H9 (cell line): ENCODE data around the gene TMEM51. TPM values are rescaled to one million over a fixed set of nuclear protein-coding genes. Genes with fewer than 3 reads are reported as not detected.

ENCODE experiments used
- DNase-seq: peaks from one replicate; pipeline ENCODE4 v3.0.0-alpha.2; 2017
- H2AFZ ChIP-seq: one replicate; pipeline ENCODE4 v1.6.1; 2013; ENCODE audit warnings: mild to moderate bottlenecking, low read length, control low read depth, moderate library complexity
- H2AK5ac ChIP-seq: 2 replicates; pipeline ENCODE4 v1.6.1; 2013; ENCODE audit warnings: low read length, control low read depth, mixed read lengths; ENCODE audit not compliant: insufficient read length
- H2BK120ac ChIP-seq: one replicate; pipeline ENCODE4 v1.6.1; 2013; ENCODE audit warnings: low read depth, mild to moderate bottlenecking, low read length, control low read depth, inconsistent platforms; ENCODE audit not compliant: poor library complexity, severe bottlenecking
- H2BK12ac ChIP-seq: 2 replicates; pipeline ENCODE4 v1.6.1; 2013; ENCODE audit warnings: low read length, control low read depth, mixed read lengths, low read depth; ENCODE audit not compliant: insufficient read length
- H2BK15ac ChIP-seq: 2 replicates; pipeline ENCODE4 v1.6.1; 2013; ENCODE audit warnings: low read depth, low read length, control low read depth
- H2BK20ac ChIP-seq: one replicate; pipeline ENCODE4 v1.6.1; 2013; ENCODE audit warnings: low read depth, mild to moderate bottlenecking, low read length, control low read depth, inconsistent platforms; ENCODE audit not compliant: poor library complexity, severe bottlenecking
- H2BK5ac ChIP-seq: 2 replicates; pipeline ENCODE4 v1.6.1; 2013; ENCODE audit warnings: low read length, control low read depth, mixed read lengths; ENCODE audit not compliant: insufficient read length
- H3K14ac ChIP-seq: 2 replicates; pipeline ENCODE4 v1.6.1; 2013; ENCODE audit warnings: low read length, control low read depth; ENCODE audit not compliant: insufficient read depth
- H3K18ac ChIP-seq: 2 replicates; pipeline ENCODE4 v1.6.1; 2013; ENCODE audit warnings: low read depth, mild to moderate bottlenecking, mixed read lengths, low read length, control low read depth; ENCODE audit not compliant: insufficient read length
- H3K23ac ChIP-seq: 2 replicates; pipeline ENCODE4 v1.6.1; 2013; ENCODE audit warnings: low read length, control low read depth, mixed read lengths, low read depth; ENCODE audit not compliant: insufficient read length
- H3K23me2 ChIP-seq: 2 replicates; pipeline ENCODE4 v1.6.1; 2013; ENCODE audit warnings: low read depth, mild to moderate bottlenecking, mixed read lengths, low read length, control low read depth; ENCODE audit not compliant: insufficient read length, poor library complexity, severe bottlenecking
- H3K27ac ChIP-seq: 2 replicates; pipeline ENCODE4 v1.5.1; 2013; ENCODE audit warnings: low read length, control low read depth, mixed read lengths, low read depth; ENCODE audit not compliant: insufficient read length
- H3K27me3 ChIP-seq: 2 replicates; pipeline ENCODE4 v1.6.1; 2013; ENCODE audit warnings: low read length, control low read depth, inconsistent platforms; ENCODE audit not compliant: insufficient read depth
- H3K4ac ChIP-seq: 2 replicates; pipeline ENCODE4 v1.6.1; 2013; ENCODE audit warnings: low read depth, mild to moderate bottlenecking, control low read depth, inconsistent platforms, low read length, moderate library complexity
- H3K4me1 ChIP-seq: 2 replicates; pipeline ENCODE4 v1.6.1; 2013; ENCODE audit warnings: low read length, control low read depth, inconsistent platforms; ENCODE audit not compliant: insufficient read depth
- H3K4me2 ChIP-seq: 2 replicates; pipeline ENCODE4 v1.6.1; 2013; ENCODE audit warnings: low read length, control low read depth, mixed read lengths; ENCODE audit not compliant: insufficient read length, insufficient read depth
- H3K56ac ChIP-seq: 2 replicates; pipeline ENCODE4 v1.6.1; 2013; ENCODE audit warnings: low read depth, mild to moderate bottlenecking, mixed read lengths, low read length, control low read depth; ENCODE audit not compliant: insufficient read length
- H3K79me1 ChIP-seq: 2 replicates; pipeline ENCODE4 v1.6.1; 2013; ENCODE audit warnings: low read depth, mild to moderate bottlenecking, moderate library complexity, low read length, control low read depth, inconsistent platforms; ENCODE audit not compliant: insufficient read depth, poor library complexity, severe bottlenecking
- H3K79me2 ChIP-seq: 2 replicates; pipeline ENCODE4 v1.6.1; 2013; ENCODE audit warnings: low read length, control low read depth, inconsistent platforms; ENCODE audit not compliant: insufficient read depth
- H3K9ac ChIP-seq: 2 replicates; pipeline ENCODE4 v1.6.1; 2013; ENCODE audit warnings: low read length, control low read depth, mixed read lengths; ENCODE audit not compliant: insufficient read length; ENCODE audit errors: extremely low read depth
- H3K9me3 ChIP-seq: one replicate; pipeline ENCODE4 v1.6.1; 2013; ENCODE audit warnings: low read depth, low read length, inconsistent platforms; ENCODE audit not compliant: control insufficient read depth
- H3T11ph ChIP-seq: one replicate; pipeline ENCODE4 v1.6.1; 2013; ENCODE audit warnings: mild to moderate bottlenecking, low read length, control low read depth, inconsistent platforms
- H4K20me1 ChIP-seq: one replicate; pipeline ENCODE4 v1.6.1; 2013; ENCODE audit not compliant: control insufficient read depth, insufficient read length, insufficient read depth
- H4K5ac ChIP-seq: 2 replicates; pipeline ENCODE4 v1.6.1; 2013; ENCODE audit warnings: low read depth, mild to moderate bottlenecking, mixed read lengths, low read length, control low read depth; ENCODE audit not compliant: insufficient read length
- H4K8ac ChIP-seq: replicated peaks from 2 replicates; pipeline ENCODE4 v1.6.1; 2013; ENCODE audit warnings: low read length, control low read depth, mixed read lengths, low read depth; ENCODE audit not compliant: insufficient read length
- H4K91ac ChIP-seq: 2 replicates; pipeline ENCODE4 v1.6.1; 2013; ENCODE audit warnings: low read depth, mild to moderate bottlenecking, moderate library complexity, mixed read lengths, low read length, control low read depth; ENCODE audit not compliant: insufficient read length
- H3K27ac Mint-ChIP-seq, 3 experiments: 2 replicates in 2 of 3; 3 replicates in 1 of 3; pipeline ENCODE4 v1.8.0; 2020 to 2021; ENCODE audit warnings: mixed read lengths in 3 of 3, mild to moderate bottlenecking in 1 of 3, moderate library complexity in 1 of 3
- H3K27me3 Mint-ChIP-seq: 2 replicates; pipeline ENCODE4 v1.8.0; 2021; ENCODE audit warnings: low read depth, mild to moderate bottlenecking, moderate library complexity, mixed read lengths
- H3K36me3 Mint-ChIP-seq, 3 experiments: 2 replicates in 2 of 3; 3 replicates in 1 of 3; pipeline ENCODE4 v1.8.0; 2020 to 2021; ENCODE audit warnings: low read depth in 3 of 3, mixed read lengths in 3 of 3; ENCODE audit not compliant: insufficient read depth in 1 of 3
- H3K4me1 Mint-ChIP-seq, 2 experiments: 2 replicates each; pipeline ENCODE4 v1.8.0; 2020; ENCODE audit warnings: mixed read lengths in 2 of 2
- H3K4me3 Mint-ChIP-seq, 2 experiments: 2 replicates in 1 of 2; 3 replicates in 1 of 2; pipeline ENCODE4 v1.8.0; 2020 to 2021; ENCODE audit warnings: mild to moderate bottlenecking in 2 of 2, mixed read lengths in 2 of 2, moderate library complexity in 1 of 2
- H3K9me3 Mint-ChIP-seq, 2 experiments: 2 replicates in 1 of 2; 3 replicates in 1 of 2; pipeline ENCODE4 v1.8.0; 2020; ENCODE audit warnings: mild to moderate bottlenecking in 2 of 2, mixed read lengths in 2 of 2, moderate library complexity in 1 of 2
- CTCF ChIP-seq: fragments of 200-600 bp; sonication (generic); conservative IDR thresholded peaks from 3 replicates; pipeline ENCODE4 v1.8.0; 2021; ENCODE audit warnings: antibody characterized with exemption, mild to moderate bottlenecking
- WGBS: extraction: QIAGEN DNeasy Blood & Tissue Kit; methylation state at CpG from one replicate; pipeline ENCODE4 v1.1.7; 2013; ENCODE audit warnings: missing lambda C conversion rate, low lambda C conversion rate, mixed read lengths; ENCODE audit not compliant: insufficient read length; ENCODE audit errors: extremely low coverage; 5-methylcytosine and 5-hydroxymethylcytosine counted together
- total RNA-seq: library from RNA; stranded (reverse); gene quantifications from 2 replicates; pipeline ENCODE4 v1.2.1, GENCODE V29; 2021

The TMEM51 gene
- total RNA-seq, 1 experiment from 2014 or later: 4.6 TPM

GRCh38 chr1:15220024-15220392 is 66.5 kb downstream of the TMEM51 start:
- peaks cover 28 to 34% (median 32%) of the 10 kb centered on the region in 3 experiments for H3K36me3 Mint-ChIP-seq
- H2BK20ac ChIP-seq: no peak overlapping the region
- H3K27me3 Mint-ChIP-seq: no peaks in the 10 kb centered on the region
- no peak overlapping the region for H3K4ac ChIP-seq
- no peak overlapping the region for H4K8ac ChIP-seq
- no CpG with 5 or more reads among the region's 12 CpGs for WGBS
- no peak for DNase-seq
- no peak overlapping the region for H3K23ac ChIP-seq
- H4K91ac ChIP-seq: no peak overlapping the region
- no peak overlapping the region for H3K27ac ChIP-seq
- H3K4me1 ChIP-seq: no peaks in the 10 kb centered on the region
- peaks cover 2 to 5% of the 10 kb centered on the region in 2 experiments; a peak in 3 of 4 replicates for H3K4me1 Mint-ChIP-seq
- no peak overlapping the region for H3K14ac ChIP-seq
- no peaks in the 10 kb centered on the region for H3K27me3 ChIP-seq
- H3K18ac ChIP-seq: no peak overlapping the region
- no peaks in the 10 kb centered on the region for H3K9me3 ChIP-seq
- H3K27ac Mint-ChIP-seq: no peak overlapping the region
- H3K56ac ChIP-seq: no peak overlapping the region
- no peaks in the 10 kb centered on the region for H3K79me2 ChIP-seq
- no peaks in the 10 kb centered on the region for H4K20me1 ChIP-seq
- H2BK12ac ChIP-seq: no peak overlapping the region
- no peak overlapping the region for H4K5ac ChIP-seq
- H2AK5ac ChIP-seq: no peak overlapping the region
- no peak overlapping the region for H2BK5ac ChIP-seq
- H2AFZ ChIP-seq: no peak overlapping the region
- H3K23me2 ChIP-seq: no peaks in the 10 kb centered on the region
- no peak for TF ChIP-seq CTCF
- H3K4me3 Mint-ChIP-seq: no peak overlapping the region
- H3T11ph ChIP-seq: no peak overlapping the region
- no peak overlapping the region for H3K9ac ChIP-seq
- H3K79me1 ChIP-seq: no peaks in the 10 kb centered on the region
- H2BK15ac ChIP-seq: no peak overlapping the region
- no peak overlapping the region for H2BK120ac ChIP-seq
- no peak overlapping the region for H3K4me2 ChIP-seq
- peaks cover 12 to 17% of the 10 kb centered on the region in 2 experiments for H3K9me3 Mint-ChIP-seq
